Breast epithelium (tissue), 4 donors: ENCODE measurements around the gene MANBA. TPM values are rescaled to one million over a fixed set of nuclear protein-coding genes. Genes with fewer than 3 reads are reported as not detected.

ENCODE experiments used
- DNase-seq, 2 donors: peaks; one replicate each; pipeline ENCODE4 v3.0.0-alpha.2; 2019; ENCODE audit warnings: low spot score in 2 of 2
- H3K27ac ChIP-seq, 2 donors: fragments of 200-600 bp; sonication (generic) in 1 of 2; one replicate each; pipeline ENCODE4 v1.5.1; 2016 to 2019; ENCODE audit warnings: mild to moderate bottlenecking in 1 of 2
- H3K27me3 ChIP-seq, 2 donors: fragments of 200-600 bp; sonication (generic) in 1 of 2; one replicate each; pipeline versions ENCODE4 v1.5.1 to v1.6.0; 2017 to 2019; ENCODE audit warnings: control low read depth in 1 of 2, mild to moderate bottlenecking in 1 of 2
- H3K36me3 ChIP-seq: fragments of 200-600 bp; one replicate; pipeline ENCODE4 v1.5.1; 2019
- H3K4me1 ChIP-seq, 2 donors: fragments of 200-600 bp; sonication (generic); one replicate each; pipeline ENCODE4 v1.5.1; 2016 to 2019; ENCODE audit warnings: control low read depth in 1 of 2
- H3K4me3 ChIP-seq, 3 donors: fragments of 200-600 bp; sonication (generic); 1 replicate in 2 of 3; 2 replicates in 1 of 3; pipeline ENCODE4 v1.5.1; 2016 to 2019; ENCODE audit warnings: mild to moderate bottlenecking in 3 of 3, moderate library complexity in 2 of 3
- H3K9me3 ChIP-seq, 2 donors: fragments of 200-600 bp; sonication (generic) in 1 of 2; one replicate each; pipeline ENCODE4 v1.5.1; 2016 to 2019; ENCODE audit warnings: control low read depth in 1 of 2
- POLR2A ChIP-seq: fragments of 450-650 bp; IDR thresholded peaks from one replicate; pipeline ENCODE4 v1.6.1; 2016; ENCODE audit warnings: antibody characterized with exemption, mild to moderate bottlenecking, moderate library complexity
- POLR2AphosphoS5 ChIP-seq, 3 donors: sonication (generic); formaldehyde crosslinking; IDR thresholded peaks; one replicate each; pipeline ENCODE4 v1.6.1; 2017; ENCODE audit warnings: antibody characterized with exemption in 3 of 3
- intact Hi-C: fragments of 100-400 bp; cut with DNase I; formaldehyde crosslinking; loops from one replicate; pipeline ENCODE4 v1.15.1; 2023; ENCODE audit warnings: low total_unique reads
- total RNA-seq, 3 donors: library from RNA; depleted of rRNA; stranded (reverse); fragments of >200 nt; gene quantifications; one replicate each; pipeline ENCODE4 v1.1.0, GENCODE V29; 2016
- TF ChIP-seq, protein P1 (sequence below), 3 donors: fragments of 450-650 bp; IDR thresholded peaks; one replicate each; pipeline ENCODE4 v1.5.1; 2016 to 2017; ENCODE audit warnings: antibody characterized with exemption in 3 of 3, mild to moderate bottlenecking in 3 of 3, moderate library complexity in 3 of 3

The MANBA gene
- total RNA-seq, 3 donors from 2014 or later: 47.8 to 56.2 (median 49.8) TPM

DNA sequence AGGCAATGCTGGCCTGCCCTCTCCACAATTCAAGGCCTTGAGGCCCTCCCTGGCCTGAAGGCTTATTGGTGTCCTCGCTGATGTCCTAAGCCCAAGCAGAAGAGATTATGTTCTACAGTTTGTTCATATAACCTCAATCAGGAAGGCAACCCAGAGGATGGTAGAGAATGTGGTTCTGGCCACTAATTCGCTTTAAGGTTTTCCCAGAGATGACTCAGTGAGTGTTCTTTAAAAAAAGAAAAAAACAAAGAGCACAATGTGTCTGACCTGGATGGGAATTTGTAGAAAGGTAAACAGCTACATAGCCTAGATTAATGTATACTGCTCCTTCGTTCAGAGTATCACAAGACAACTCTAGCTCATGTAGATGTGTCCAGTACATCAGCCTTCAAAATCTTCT lies 66.0 kb downstream of the MANBA start:
- no peaks in the 10 kb centered on the region for H3K9me3 ChIP-seq
- no peaks in the 10 kb centered on the region for H3K27me3 ChIP-seq
- intact Hi-C loops: no loop called here
- peaks cover 7% of the 10 kb centered on the region for H3K36me3 ChIP-seq
- DNase-seq: no peak
- H3K4me1 ChIP-seq: no peaks in the 10 kb centered on the region
- H3K4me3 ChIP-seq: no peak overlapping the region
- TF ChIP-seq POLR2AphosphoS5 (IDR thresholded peaks at IDR 0.05) (no peak), POLR2A (no peak)
- TF ChIP-seq, protein P1, sequence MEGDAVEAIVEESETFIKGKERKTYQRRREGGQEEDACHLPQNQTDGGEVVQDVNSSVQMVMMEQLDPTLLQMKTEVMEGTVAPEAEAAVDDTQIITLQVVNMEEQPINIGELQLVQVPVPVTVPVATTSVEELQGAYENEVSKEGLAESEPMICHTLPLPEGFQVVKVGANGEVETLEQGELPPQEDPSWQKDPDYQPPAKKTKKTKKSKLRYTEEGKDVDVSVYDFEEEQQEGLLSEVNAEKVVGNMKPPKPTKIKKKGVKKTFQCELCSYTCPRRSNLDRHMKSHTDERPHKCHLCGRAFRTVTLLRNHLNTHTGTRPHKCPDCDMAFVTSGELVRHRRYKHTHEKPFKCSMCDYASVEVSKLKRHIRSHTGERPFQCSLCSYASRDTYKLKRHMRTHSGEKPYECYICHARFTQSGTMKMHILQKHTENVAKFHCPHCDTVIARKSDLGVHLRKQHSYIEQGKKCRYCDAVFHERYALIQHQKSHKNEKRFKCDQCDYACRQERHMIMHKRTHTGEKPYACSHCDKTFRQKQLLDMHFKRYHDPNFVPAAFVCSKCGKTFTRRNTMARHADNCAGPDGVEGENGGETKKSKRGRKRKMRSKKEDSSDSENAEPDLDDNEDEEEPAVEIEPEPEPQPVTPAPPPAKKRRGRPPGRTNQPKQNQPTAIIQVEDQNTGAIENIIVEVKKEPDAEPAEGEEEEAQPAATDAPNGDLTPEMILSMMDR (IDR thresholded peaks at IDR 0.05): no peak
- no peak overlapping the region for H3K27ac ChIP-seq

DNA sequence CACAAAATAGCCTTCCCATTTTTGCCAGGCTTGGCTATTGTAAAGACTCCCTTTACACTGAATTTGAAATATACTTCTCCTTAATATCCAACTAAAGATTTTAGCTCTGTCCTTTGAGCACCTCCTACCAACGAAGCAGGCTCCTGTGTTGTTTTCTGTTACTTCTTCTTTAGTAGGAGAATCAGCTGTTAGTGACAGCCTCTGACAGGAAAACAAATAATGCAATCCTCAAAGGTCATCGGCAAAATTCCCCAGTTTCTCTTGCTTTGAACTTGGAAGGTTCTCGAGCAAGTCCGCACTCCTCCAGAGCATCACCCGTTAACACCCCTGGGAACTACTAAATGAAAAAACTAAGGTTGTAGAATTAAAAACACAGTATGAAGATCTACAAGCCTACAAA lies 66.9 kb downstream of the MANBA start:
- Histone ChIP-seq H3K27ac (no peak overlapping the region), H3K27me3 (no peaks in the 10 kb centered on the region), H3K4me1 (no peaks in the 10 kb centered on the region), H3K36me3 (peaks cover 7% of the 10 kb centered on the region), H3K9me3 (no peaks in the 10 kb centered on the region), H3K4me3 (no peak overlapping the region)
- intact Hi-C loops: no loop called here
- TF ChIP-seq POLR2A (no peak), POLR2AphosphoS5 (IDR thresholded peaks at IDR 0.05) (no peak)
- TF ChIP-seq, protein P1 (IDR thresholded peaks at IDR 0.05): no peak
- DNase-seq: no peak

DNA sequence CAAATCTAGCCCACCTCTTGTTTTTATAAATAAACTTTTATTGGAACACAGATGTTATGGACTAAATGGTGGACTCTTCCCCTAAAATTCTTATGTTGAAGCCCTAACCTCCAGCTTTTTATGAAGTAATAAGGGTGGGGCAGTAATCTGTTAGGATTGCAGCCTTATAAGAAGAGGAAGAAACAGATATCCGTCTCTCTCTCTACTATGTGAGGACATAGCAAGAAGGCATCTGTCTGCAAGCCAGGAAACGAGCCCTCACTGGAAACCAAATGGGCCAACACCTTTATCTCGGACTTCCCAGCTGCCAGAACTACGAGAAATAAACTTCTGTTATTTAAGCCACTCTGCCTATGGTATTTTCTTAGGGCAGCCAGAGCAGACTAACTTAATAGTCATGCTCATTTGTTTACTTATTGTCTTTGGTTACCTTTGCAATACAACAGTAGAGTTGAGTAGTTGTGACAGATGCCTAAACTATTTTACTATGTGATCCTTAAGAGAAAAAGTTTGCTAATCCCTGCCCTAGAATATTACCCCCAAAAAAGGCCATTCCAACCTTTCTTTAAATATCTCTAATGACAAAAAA lies 67.4 kb downstream of the MANBA start:
- TF ChIP-seq POLR2A (no peak), POLR2AphosphoS5 (IDR thresholded peaks at IDR 0.05) (no peak)
- TF ChIP-seq, protein P1 (IDR thresholded peaks at IDR 0.05): no peak
- intact Hi-C loops: no loop called here

DNA sequence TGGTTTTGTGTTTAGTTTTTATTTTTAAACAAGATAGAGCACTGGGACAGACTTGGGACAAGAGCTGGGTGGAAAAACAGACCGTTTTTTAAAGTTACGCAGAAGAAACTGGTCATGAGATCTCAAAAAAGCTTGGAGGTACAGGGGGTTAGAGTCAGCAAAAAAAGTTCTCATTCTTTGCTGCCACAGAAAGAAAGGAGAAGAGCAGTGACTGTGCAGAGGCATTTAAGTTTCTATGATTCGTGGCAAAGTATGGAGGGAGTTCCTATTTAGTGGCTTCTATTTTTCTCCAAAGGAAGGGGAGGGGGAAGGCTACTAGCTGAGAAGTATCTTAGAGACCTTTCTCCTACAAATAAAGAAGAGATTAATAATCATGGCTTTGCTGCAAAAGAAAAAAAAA lies 68.3 kb downstream of the MANBA start:
- DNase-seq: no peak
- H3K4me1 ChIP-seq: no peaks in the 10 kb centered on the region
- TF ChIP-seq POLR2A (no peak), POLR2AphosphoS5 (IDR thresholded peaks at IDR 0.05) (no peak)
- TF ChIP-seq, protein P1 (IDR thresholded peaks at IDR 0.05): no peak
- H3K27ac ChIP-seq: no peak overlapping the region
- intact Hi-C loops: no loop called here
- H3K4me3 ChIP-seq: no peak overlapping the region
- no peaks in the 10 kb centered on the region for H3K27me3 ChIP-seq
- H3K9me3 ChIP-seq: no peaks in the 10 kb centered on the region
- H3K36me3 ChIP-seq: peaks cover 7% of the 10 kb centered on the region

More for the DNA sequence above, 67.4 kb downstream of the MANBA start:
- Histone ChIP-seq H3K9me3 (no peaks in the 10 kb centered on the region), H3K27me3 (no peaks in the 10 kb centered on the region), H3K4me1 (no peaks in the 10 kb centered on the region), H3K27ac (no peak overlapping the region), H3K36me3 (peaks cover 7% of the 10 kb centered on the region), H3K4me3 (no peak overlapping the region)
- DNase-seq: no peak

DNA sequence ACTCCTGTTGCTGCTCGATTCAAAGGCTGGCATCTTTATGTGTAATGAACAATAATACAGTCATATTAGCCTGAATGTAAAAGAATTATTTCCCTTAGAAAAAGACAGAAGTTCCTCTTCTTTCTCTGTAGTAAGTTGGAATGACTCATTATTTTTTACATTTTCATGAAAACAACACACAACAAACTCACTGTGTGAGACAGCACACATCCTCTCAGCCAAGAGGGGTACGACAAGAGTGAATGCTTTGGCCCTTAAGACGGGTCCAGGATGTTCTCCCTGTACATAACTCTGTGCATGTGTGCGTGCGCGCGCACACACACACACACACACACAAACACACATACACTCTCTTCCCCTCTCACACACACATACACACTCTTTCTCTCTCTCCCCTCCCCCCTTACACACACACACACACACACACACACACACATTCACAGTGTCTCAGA lies 72.8 kb downstream of the MANBA start:
- Histone ChIP-seq H3K27me3 (no peaks in the 10 kb centered on the region), H3K4me3 (no peak overlapping the region), H3K36me3 (peaks cover 13% of the 10 kb centered on the region), H3K27ac (no peak overlapping the region), H3K4me1 (no peaks in the 10 kb centered on the region), H3K9me3 (no peaks in the 10 kb centered on the region)
- DNase-seq: no peak
- TF ChIP-seq, protein P1 (IDR thresholded peaks at IDR 0.05): no peak
- no peak for TF ChIP-seq POLR2AphosphoS5 (IDR thresholded peaks at IDR 0.05)
- no peak for TF ChIP-seq POLR2A
- intact Hi-C loops: loop anchor here (2.0 kb wide), 1 partner anchor 77 kb away; no protein-coding TSS in a partner anchor
